Activated T-cell treated with anti-CD3 and anti-CD28 coated beads, Interleukin-2, amount 50 U/mL, for 4 hours (primary cell): ENCODE results near the gene HK1. TPM values are rescaled to one million over a fixed set of nuclear protein-coding genes. Genes with fewer than 3 reads are reported as not detected.

Source experiments
- ATAC-seq, 2 donors: fragments of 200-7000 bp; cut with Tn5 transposase; one replicate each; pipeline ENCODE4 v1.10.0; 2021
- DNase-seq: peaks from one replicate; pipeline ENCODE4 v3.0.0-alpha.2; 2020
- H3K27me3 Mint-ChIP-seq: one replicate; pipeline ENCODE4 v1.8.0; 2021; ENCODE audit warnings: low read depth, mixed read lengths
- H3K36me3 Mint-ChIP-seq: one replicate; pipeline ENCODE4 v1.8.0; 2022; ENCODE audit warnings: mixed read lengths; ENCODE audit not compliant: insufficient read depth
- H3K4me1 Mint-ChIP-seq: one replicate; pipeline ENCODE4 v1.8.0; 2021; ENCODE audit warnings: low read depth, mixed read lengths
- H3K4me3 Mint-ChIP-seq: one replicate; pipeline ENCODE4 v1.8.0; 2021; ENCODE audit warnings: mild to moderate bottlenecking, moderate library complexity, mixed read lengths
- H3K9me3 Mint-ChIP-seq: one replicate; pipeline ENCODE4 v1.8.0; 2021; ENCODE audit warnings: mixed read lengths
- total RNA-seq, 3 donors: library from RNA; stranded (reverse); gene quantifications; one replicate each; pipeline ENCODE4 v1.2.1, GENCODE V29; 2021

The HK1 gene
- total RNA-seq, 3 donors from 2014 or later: 147 to 169 (median 165) TPM

DNA sequence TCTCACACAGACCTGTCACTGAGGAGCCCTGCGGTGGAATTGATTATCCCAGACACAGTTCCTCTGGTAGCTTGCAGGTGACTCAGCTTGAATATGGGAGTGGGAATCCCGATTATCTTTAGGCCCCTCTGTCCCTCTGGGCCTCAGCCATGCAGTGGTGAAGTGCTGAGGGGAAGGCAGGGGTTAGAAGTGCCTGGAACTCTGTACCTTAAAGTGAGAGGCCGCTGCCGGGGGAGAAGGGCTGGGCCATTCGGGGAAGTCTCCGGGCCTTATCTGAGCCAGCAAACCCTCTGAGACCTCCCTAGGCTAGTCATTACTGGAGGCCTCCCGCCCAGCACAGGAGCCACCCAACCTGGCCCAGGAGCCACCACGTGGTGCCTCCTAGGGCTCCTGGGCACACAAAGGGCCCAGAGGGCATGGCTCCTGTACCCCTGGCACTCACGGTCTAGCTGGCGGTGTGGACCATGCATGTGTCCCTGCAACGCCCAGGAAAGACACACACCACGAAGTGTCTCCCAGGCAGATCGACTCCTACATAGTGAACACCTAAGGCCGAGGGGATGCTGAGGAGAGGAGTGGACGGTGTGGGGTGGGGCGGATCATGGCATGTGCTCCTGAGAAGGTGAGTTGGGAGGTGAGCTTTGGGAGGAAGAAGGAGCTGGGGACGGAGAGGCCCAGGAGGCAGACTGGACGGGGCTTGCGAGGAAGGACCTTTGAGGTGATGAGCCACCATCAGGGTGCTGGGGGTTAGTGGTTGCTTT lies 56.2 kb downstream of the HK1 start:
- H3K4me3 Mint-ChIP-seq: peak overlapping the region; percentile 63
- ATAC-seq (peak; percentile 41 to 42), DNase-seq (no peak)
- H3K27me3 Mint-ChIP-seq: no peaks in the 10 kb centered on the region
- peaks cover 66% of the 10 kb centered on the region for H3K4me1 Mint-ChIP-seq
- no peaks in the 10 kb centered on the region for H3K9me3 Mint-ChIP-seq
- H3K36me3 Mint-ChIP-seq: peaks cover 6% of the 10 kb centered on the region

- no peaks in the 10 kb centered on the region for H3K9me3 Mint-ChIP-seq
- DNase-seq (no peak), ATAC-seq (peak; percentile 78 to 83)
- no peaks in the 10 kb centered on the region for H3K27me3 Mint-ChIP-seq
- H3K4me3 Mint-ChIP-seq: peak overlapping the region; percentile 63
- peaks cover 3% of the 10 kb centered on the region for H3K36me3 Mint-ChIP-seq
- H3K4me1 Mint-ChIP-seq: peaks cover 66% of the 10 kb centered on the region
Observed at GRCh38 chr10:69335063-69335587, 56.8 kb downstream of the HK1 start.

DNA sequence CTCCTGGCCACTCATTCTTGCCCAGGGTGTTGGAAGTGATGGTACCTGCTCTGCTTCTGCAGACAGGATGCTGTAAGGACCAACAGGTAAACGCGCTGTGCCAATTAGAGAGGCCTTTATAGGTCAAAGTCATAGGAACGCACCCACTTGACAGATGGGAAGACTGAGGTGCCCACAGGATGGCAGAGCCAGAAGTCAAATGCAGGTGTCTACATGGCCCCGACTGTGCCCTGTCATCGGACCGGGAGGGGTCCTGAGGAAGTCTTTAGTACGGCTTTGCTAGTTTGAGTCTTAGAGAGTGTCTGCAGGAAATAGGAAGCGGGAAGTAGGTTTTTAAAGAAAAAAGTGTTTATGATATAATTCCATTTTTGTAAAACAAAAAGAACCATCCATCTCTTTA lies 57.3 kb downstream of the HK1 start:
- no peak overlapping the region for H3K4me3 Mint-ChIP-seq

GRCh38 chr10:69336952-69337295 lies 58.6 kb downstream of the HK1 start:
- H3K36me3 Mint-ChIP-seq: peaks cover 2% of the 10 kb centered on the region
- H3K27me3 Mint-ChIP-seq: no peaks in the 10 kb centered on the region
- DNase-seq (no peak), ATAC-seq (no peak)
- H3K4me1 Mint-ChIP-seq: peaks cover 65% of the 10 kb centered on the region
- H3K9me3 Mint-ChIP-seq: no peaks in the 10 kb centered on the region
- H3K4me3 Mint-ChIP-seq: no peak overlapping the region

More for the DNA sequence above, 57.3 kb downstream of the HK1 start:
- ATAC-seq: no peak
- Mint-ChIP-seq H3K27me3 (no peaks in the 10 kb centered on the region), H3K9me3 (no peaks in the 10 kb centered on the region), H3K4me1 (peaks cover 63% of the 10 kb centered on the region), H3K36me3 (no peaks in the 10 kb centered on the region)
- no peak for DNase-seq

GRCh38 chr10:69337296-69338132 lies 59.2 kb downstream of the HK1 start:
- H3K4me3 Mint-ChIP-seq: no peak overlapping the region
- no peak for ATAC-seq
- peaks cover 2% of the 10 kb centered on the region for H3K36me3 Mint-ChIP-seq

GRCh38 chr10:69338133-69338456 lies 59.8 kb downstream of the HK1 start:
- Mint-ChIP-seq H3K4me1 (peaks cover 66% of the 10 kb centered on the region), H3K9me3 (no peaks in the 10 kb centered on the region), H3K36me3 (peaks cover 5% of the 10 kb centered on the region), H3K27me3 (no peaks in the 10 kb centered on the region), H3K4me3 (no peak overlapping the region)
- DNase-seq (no peak), ATAC-seq (no peak)

More at GRCh38 chr10:69337296-69338132, 59.2 kb downstream of the HK1 start:
- Mint-ChIP-seq H3K27me3 (no peaks in the 10 kb centered on the region), H3K4me1 (peaks cover 68% of the 10 kb centered on the region), H3K9me3 (no peaks in the 10 kb centered on the region)
- DNase-seq: no peak

- no peak overlapping the region for H3K4me3 Mint-ChIP-seq
- no peaks in the 10 kb centered on the region for H3K27me3 Mint-ChIP-seq
- ATAC-seq: no peak
- H3K9me3 Mint-ChIP-seq: no peaks in the 10 kb centered on the region
- peaks cover 9% of the 10 kb centered on the region for H3K36me3 Mint-ChIP-seq
- DNase-seq: no peak
- H3K4me1 Mint-ChIP-seq: peaks cover 69% of the 10 kb centered on the region
Observed at GRCh38 chr10:69338547-69339450, 60.5 kb downstream of the HK1 start.

- Mint-ChIP-seq H3K4me1 (peaks cover 70% of the 10 kb centered on the region), H3K36me3 (peaks cover 15% of the 10 kb centered on the region), H3K4me3 (no peak overlapping the region), H3K27me3 (no peaks in the 10 kb centered on the region), H3K9me3 (no peaks in the 10 kb centered on the region)
- no peak for DNase-seq
- ATAC-seq: no peak
Observed at GRCh38 chr10:69340695-69341094, 62.4 kb downstream of the HK1 start.

DNA sequence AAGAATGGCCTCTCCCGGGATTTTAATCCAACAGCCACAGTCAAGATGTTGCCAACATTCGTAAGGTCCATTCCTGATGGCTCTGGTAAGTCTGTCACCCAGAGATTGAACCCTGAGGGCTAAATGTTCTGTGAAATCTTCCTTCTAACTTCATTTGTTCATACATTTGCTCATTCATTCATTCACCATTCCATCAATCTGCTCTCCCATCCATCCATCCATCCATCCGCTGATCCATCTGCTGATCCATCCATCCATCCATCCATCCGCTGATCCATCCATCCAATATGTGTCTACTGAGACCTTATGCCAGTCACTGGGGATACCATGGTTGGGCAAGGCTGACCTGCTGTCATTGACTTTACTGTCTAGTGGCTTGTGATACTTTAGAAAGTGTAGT lies 65.6 kb downstream of the HK1 start:
- ATAC-seq (no peak), DNase-seq (no peak)
- Mint-ChIP-seq H3K9me3 (no peaks in the 10 kb centered on the region), H3K36me3 (peaks cover 26% of the 10 kb centered on the region), H3K4me1 (peaks cover 78% of the 10 kb centered on the region), H3K4me3 (no peak overlapping the region), H3K27me3 (no peaks in the 10 kb centered on the region)

DNA sequence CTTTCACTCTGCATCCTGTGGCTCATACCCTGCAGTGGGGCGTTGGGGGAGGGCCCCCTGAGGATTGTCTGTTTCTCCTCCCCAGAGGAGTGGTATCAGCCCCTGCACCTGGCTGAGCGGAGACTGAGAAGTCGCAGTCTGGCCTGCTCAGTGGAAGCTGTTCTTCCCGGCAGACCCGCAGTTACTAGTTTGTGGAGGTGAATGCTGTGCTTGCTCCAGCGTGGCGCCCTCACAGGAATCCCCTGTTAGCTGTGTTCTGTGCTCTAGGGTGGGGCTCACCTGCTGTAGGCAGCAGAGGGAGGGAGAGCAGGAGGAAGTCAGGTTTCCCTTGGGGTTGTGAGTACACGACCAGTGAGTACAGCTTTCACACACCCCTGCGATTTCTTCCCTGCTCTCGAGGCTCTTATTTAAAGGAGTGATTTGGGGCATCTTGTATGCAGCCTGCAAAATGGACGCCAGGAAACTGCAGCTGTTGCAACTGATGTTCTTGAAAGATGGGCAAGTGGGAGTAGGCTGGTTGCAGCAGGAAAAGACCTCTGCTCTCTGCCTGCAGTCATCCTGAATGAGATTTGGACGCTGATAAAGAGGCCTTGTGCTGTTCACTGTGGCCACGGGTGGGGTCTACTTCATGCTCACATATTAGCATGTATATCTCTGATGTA lies 66.4 kb downstream of the HK1 start:
- Mint-ChIP-seq H3K27me3 (no peaks in the 10 kb centered on the region), H3K4me1 (peaks cover 79% of the 10 kb centered on the region), H3K36me3 (peaks cover 26% of the 10 kb centered on the region), H3K4me3 (peak overlapping the region; percentile 24), H3K9me3 (no peaks in the 10 kb centered on the region)
- ATAC-seq (peak; percentile 61 to 68), DNase-seq (no peak)

GRCh38 chr10:69345402-69345801 lies 67.1 kb downstream of the HK1 start:
- ATAC-seq (peak in 1 of 2 donors; percentile 24), DNase-seq (no peak)
- Mint-ChIP-seq H3K27me3 (no peaks in the 10 kb centered on the region), H3K4me3 (peak overlapping the region; percentile 14), H3K9me3 (no peaks in the 10 kb centered on the region), H3K4me1 (peaks cover 83% of the 10 kb centered on the region), H3K36me3 (peaks cover 26% of the 10 kb centered on the region)

DNA sequence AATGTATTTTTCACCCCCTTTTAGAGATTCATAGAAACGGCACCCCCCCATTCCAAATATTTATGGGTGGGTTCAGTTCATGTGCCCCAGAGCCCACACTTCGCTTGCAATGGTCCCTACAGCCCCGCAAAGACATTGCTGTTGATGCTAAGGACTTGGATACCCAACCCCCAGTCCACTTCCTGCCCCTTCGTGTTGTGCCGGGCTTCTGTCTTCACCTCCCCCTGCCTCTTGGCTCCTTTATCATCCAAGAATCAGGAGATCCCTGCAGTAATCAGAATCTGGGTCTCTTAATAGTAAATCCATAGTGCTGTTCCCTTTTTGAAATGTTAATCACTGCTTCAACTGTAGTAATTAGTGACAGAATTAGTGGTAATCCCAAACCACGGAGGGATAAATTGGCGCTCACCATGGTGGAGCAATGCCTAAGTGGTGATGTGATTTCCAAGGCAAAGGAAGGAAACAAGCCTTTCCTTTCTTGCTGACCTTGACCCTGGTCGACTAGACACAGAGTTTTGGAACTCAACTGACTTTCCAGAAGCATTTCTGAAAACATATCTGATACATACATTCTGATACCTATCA lies 67.7 kb downstream of the HK1 start:
- Mint-ChIP-seq H3K27me3 (no peaks in the 10 kb centered on the region), H3K9me3 (no peaks in the 10 kb centered on the region), H3K4me1 (peaks cover 80% of the 10 kb centered on the region), H3K36me3 (peaks cover 26% of the 10 kb centered on the region), H3K4me3 (no peak overlapping the region)
- ATAC-seq (no peak), DNase-seq (no peak)

- peaks cover 80% of the 10 kb centered on the region for H3K4me1 Mint-ChIP-seq
- H3K36me3 Mint-ChIP-seq: peaks cover 24% of the 10 kb centered on the region
- no peak overlapping the region for H3K4me3 Mint-ChIP-seq
- ATAC-seq (no peak), DNase-seq (no peak)
- no peaks in the 10 kb centered on the region for H3K27me3 Mint-ChIP-seq
- no peaks in the 10 kb centered on the region for H3K9me3 Mint-ChIP-seq
Observed at GRCh38 chr10:69346776-69347175, 68.5 kb downstream of the HK1 start.
